Adrenal gland (tissue), 5 donors: Measurements from ENCODE around the gene OGDH.

Source experiments
- CTCF ChIP-seq, 6 experiments: fragments of 450-650 bp in 4 of 6; fragments of 200-600 bp in 2 of 6; sonication (generic) in 1 of 6; IDR thresholded peaks; 1 replicate in 5 of 6; 2 replicates in 1 of 6; pipeline versions ENCODE4 v1.5.1 to v1.8.0; 2016 to 2021; ENCODE audit warnings: antibody characterized with exemption in 6 of 6, mild to moderate bottlenecking in 2 of 6, moderate library complexity in 1 of 6
- POLR2A ChIP-seq, 2 donors: fragments of 450-650 bp; IDR thresholded peaks; one replicate each; pipeline ENCODE4 v1.6.1; 2017; ENCODE audit warnings: antibody characterized with exemption in 2 of 2, mild to moderate bottlenecking in 2 of 2, moderate library complexity in 1 of 2
- donor health status: DM: no; HTN: no; CAD: no.

- TF ChIP-seq CTCF (IDR thresholded peaks at IDR 0.05) (no peak), POLR2A (IDR thresholded peaks at IDR 0.05) (no peak)
Measured at GRCh38 chr7:44673324-44673723, 66.9 kb downstream of the OGDH start.
